OCI-LY3 (cell line): ENCODE measurements around the gene GRPR.

Experiments
- H2AFZ ChIP-seq: fragments of 200-600, 300-600 bp; shearing (Covaris generic); 2 replicates; pipeline ENCODE4 v1.6.0; 2014; ENCODE audit warnings: antibody characterized with exemption, low read depth, low read length
- H3K27ac ChIP-seq: fragments of 200-600, 300-600 bp; sonication (generic); 2 replicates; pipeline ENCODE4 v1.5.1; 2014; ENCODE audit warnings: mild to moderate bottlenecking, low read length, moderate library complexity, mixed read lengths
- H3K27me3 ChIP-seq: fragments of 200-600, 300-600 bp; sonication (generic); 2 replicates; pipeline ENCODE4 v1.6.1; 2014; ENCODE audit warnings: low read depth, low read length, mixed read lengths
- H3K36me3 ChIP-seq: fragments of 200-600, 300-600 bp; sonication (generic); replicated peaks from 2 replicates; pipeline ENCODE3; 2014; ENCODE audit warnings: low read depth, low read length, mixed read lengths
- H3K4me1 ChIP-seq: fragments of 300-600, 200-600 bp; sonication (generic); 2 replicates; pipeline ENCODE4 v1.6.1; 2014; ENCODE audit warnings: low read length, mixed read lengths
- H3K4me2 ChIP-seq: fragments of 200-600, 300-600 bp; sonication (generic); 2 replicates; pipeline ENCODE4 v1.6.1; 2014; ENCODE audit warnings: low read length, mixed read lengths
- H3K4me3 ChIP-seq: fragments of 300-600, 200-600 bp; sonication (generic); 2 replicates; pipeline ENCODE4 v1.5.1; 2014; ENCODE audit warnings: antibody characterized with exemption, mild to moderate bottlenecking, low read length, moderate library complexity
- H3K79me2 ChIP-seq: fragments of 300-600, 200-600 bp; shearing (Covaris generic); 2 replicates; pipeline ENCODE4 v1.6.1; 2014; ENCODE audit warnings: mild to moderate bottlenecking, low read length, mixed read lengths
- H3K9ac ChIP-seq: fragments of 300-600, 200-600 bp; shearing (Covaris generic); 2 replicates; pipeline ENCODE4 v1.6.0; 2014; ENCODE audit warnings: mild to moderate bottlenecking, low read length, moderate library complexity
- H3K9me3 ChIP-seq: fragments of 200-600, 300-600 bp; shearing (Covaris generic); 2 replicates; pipeline ENCODE4 v1.6.1; 2014; ENCODE audit warnings: low read length, mixed read lengths; ENCODE audit not compliant: insufficient read depth
- H4K20me1 ChIP-seq: fragments of 200-600, 300-600 bp; sonication (generic); 2 replicates; pipeline ENCODE4 v1.6.1; 2016; ENCODE audit warnings: low read length, mixed read lengths; ENCODE audit not compliant: insufficient read depth
- CTCF ChIP-seq: fragments of 200-600, 300-600 bp; sonication (generic); IDR thresholded peaks from 2 replicates; pipeline ENCODE4 v1.5.1; 2014; ENCODE audit warnings: antibody characterized with exemption, low read length, low read depth
- EZH2phosphoT487 ChIP-seq: fragments of 200-600 bp; shearing (Covaris generic); IDR thresholded peaks from 2 replicates; pipeline ENCODE4 v1.6.1; 2018; ENCODE audit warnings: antibody characterized with exemption, mixed run types, low read depth

GRPR gene

GRCh38 chrX:16191605-16192004 is 68.2 kb downstream of the GRPR start:
- Histone ChIP-seq H3K27me3 (no peaks in the 10 kb centered on the region), H3K4me1 (no peaks in the 10 kb centered on the region), H3K9me3 (no peaks in the 10 kb centered on the region), H3K36me3 (no peaks in the 10 kb centered on the region), H3K9ac (no peak overlapping the region), H4K20me1 (no peaks in the 10 kb centered on the region), H3K27ac (no peak overlapping the region), H3K4me3 (no peak overlapping the region), H3K79me2 (no peaks in the 10 kb centered on the region), H2AFZ (no peak overlapping the region), H3K4me2 (no peak overlapping the region)
- TF ChIP-seq EZH2phosphoT487 (no peak), CTCF (no peak)

GRCh38 chrX:16196829-16197228 is 73.5 kb downstream of the GRPR start:
- Histone ChIP-seq H3K9ac (no peak overlapping the region), H3K36me3 (no peaks in the 10 kb centered on the region), H3K4me2 (no peak overlapping the region), H4K20me1 (no peaks in the 10 kb centered on the region), H3K4me3 (no peak overlapping the region), H3K4me1 (no peaks in the 10 kb centered on the region), H3K27ac (no peak overlapping the region), H2AFZ (no peak overlapping the region), H3K27me3 (no peaks in the 10 kb centered on the region), H3K79me2 (no peaks in the 10 kb centered on the region), H3K9me3 (no peaks in the 10 kb centered on the region)
- TF ChIP-seq EZH2phosphoT487 (no peak), CTCF (no peak)

GRCh38 chrX:16199343-16199742 is 76.0 kb downstream of the GRPR start:
- TF ChIP-seq EZH2phosphoT487 (no peak), CTCF (no peak)

GRCh38 chrX:16202943-16203342 is 79.6 kb downstream of the GRPR start:
- no peak overlapping the region for H3K4me3 ChIP-seq
- H2AFZ ChIP-seq = no peak overlapping the region
- no peaks in the 10 kb centered on the region for H3K27me3 ChIP-seq
- no peaks in the 10 kb centered on the region for H3K9me3 ChIP-seq
- no peaks in the 10 kb centered on the region for H3K36me3 ChIP-seq
- H3K9ac ChIP-seq = no peak overlapping the region
- H3K4me1 ChIP-seq = no peaks in the 10 kb centered on the region
- TF ChIP-seq EZH2phosphoT487 = no peak
- TF ChIP-seq CTCF = no peak
- H3K4me2 ChIP-seq = no peak overlapping the region
- no peak overlapping the region for H3K27ac ChIP-seq
- H3K79me2 ChIP-seq = no peaks in the 10 kb centered on the region
- no peaks in the 10 kb centered on the region for H4K20me1 ChIP-seq

More at GRCh38 chrX:16199343-16199742, 76.0 kb downstream of the GRPR start:
- Histone ChIP-seq H3K27me3 (no peaks in the 10 kb centered on the region), H3K36me3 (no peaks in the 10 kb centered on the region), H4K20me1 (no peaks in the 10 kb centered on the region), H3K9ac (no peak overlapping the region), H3K4me2 (no peak overlapping the region), H3K79me2 (no peaks in the 10 kb centered on the region), H3K9me3 (no peaks in the 10 kb centered on the region), H3K4me3 (no peak overlapping the region), H3K27ac (no peak overlapping the region), H2AFZ (no peak overlapping the region), H3K4me1 (no peaks in the 10 kb centered on the region)
